Suprapubic skin (tissue), 4 donors: ENCODE results near the gene NLRP1. TPM values are rescaled to one million over a fixed set of nuclear protein-coding genes. Genes with fewer than 3 reads are reported as not detected.

ENCODE experiments used
- DNase-seq, 2 donors: peaks; one replicate each; pipeline ENCODE4 v3.0.0-alpha.2; 2019; ENCODE audit warnings: low spot score in 2 of 2
- H3K27ac ChIP-seq: fragments of 200-600 bp; sonication (generic); one replicate; pipeline ENCODE4 v1.5.1; 2019
- H3K27me3 ChIP-seq: fragments of 200-600 bp; sonication (generic); one replicate; pipeline ENCODE4 v1.5.1; 2019
- H3K36me3 ChIP-seq: fragments of 200-600 bp; sonication (generic); one replicate; pipeline ENCODE4 v1.5.1; 2019
- H3K4me1 ChIP-seq: fragments of 200-600 bp; sonication (generic); one replicate; pipeline ENCODE4 v1.5.1; 2019
- H3K4me3 ChIP-seq: fragments of 200-600 bp; sonication (generic); one replicate; pipeline ENCODE4 v1.5.1; 2019; ENCODE audit warnings: mild to moderate bottlenecking
- H3K9me3 ChIP-seq: fragments of 200-600 bp; sonication (generic); one replicate; pipeline ENCODE4 v1.5.1; 2019
- EP300 ChIP-seq: sonication (generic); formaldehyde crosslinking; IDR thresholded peaks from one replicate; pipeline ENCODE4 v1.6.1; 2017; ENCODE audit warnings: antibody characterized with exemption
- POLR2A ChIP-seq, 2 donors: fragments of 450-650 bp; IDR thresholded peaks; one replicate each; pipeline ENCODE4 v1.6.1; 2017; ENCODE audit warnings: antibody characterized with exemption in 2 of 2, mild to moderate bottlenecking in 2 of 2, moderate library complexity in 2 of 2
- POLR2AphosphoS5 ChIP-seq, 3 donors: sonication (generic); formaldehyde crosslinking; IDR thresholded peaks; one replicate each; pipeline ENCODE4 v1.6.1; 2017; ENCODE audit warnings: antibody characterized with exemption in 3 of 3
- WGBS: methylation state at CpG from one replicate; pipeline ENCODE4 v1.1.5; 2018; 5-methylcytosine and 5-hydroxymethylcytosine counted together
- total RNA-seq, 4 donors: library from RNA; depleted of rRNA; stranded (reverse); fragments of >200 nt; gene quantifications; one replicate each; pipeline ENCODE4 v1.1.0, GENCODE V29; 2016
- TF ChIP-seq, protein P1 (sequence below), 2 donors: fragments of 200-600 bp in 1 of 2; fragments of 450-650 bp in 1 of 2; sonication (generic) in 1 of 2; IDR thresholded peaks; one replicate each; pipeline ENCODE4 v1.5.1; 2016 to 2019; ENCODE audit warnings: antibody characterized with exemption in 2 of 2, mild to moderate bottlenecking in 1 of 2, moderate library complexity in 1 of 2

NLRP1 gene
- total RNA-seq, 4 donors from 2014 or later: 66.9 to 279 (median 95.8) TPM

DNA sequence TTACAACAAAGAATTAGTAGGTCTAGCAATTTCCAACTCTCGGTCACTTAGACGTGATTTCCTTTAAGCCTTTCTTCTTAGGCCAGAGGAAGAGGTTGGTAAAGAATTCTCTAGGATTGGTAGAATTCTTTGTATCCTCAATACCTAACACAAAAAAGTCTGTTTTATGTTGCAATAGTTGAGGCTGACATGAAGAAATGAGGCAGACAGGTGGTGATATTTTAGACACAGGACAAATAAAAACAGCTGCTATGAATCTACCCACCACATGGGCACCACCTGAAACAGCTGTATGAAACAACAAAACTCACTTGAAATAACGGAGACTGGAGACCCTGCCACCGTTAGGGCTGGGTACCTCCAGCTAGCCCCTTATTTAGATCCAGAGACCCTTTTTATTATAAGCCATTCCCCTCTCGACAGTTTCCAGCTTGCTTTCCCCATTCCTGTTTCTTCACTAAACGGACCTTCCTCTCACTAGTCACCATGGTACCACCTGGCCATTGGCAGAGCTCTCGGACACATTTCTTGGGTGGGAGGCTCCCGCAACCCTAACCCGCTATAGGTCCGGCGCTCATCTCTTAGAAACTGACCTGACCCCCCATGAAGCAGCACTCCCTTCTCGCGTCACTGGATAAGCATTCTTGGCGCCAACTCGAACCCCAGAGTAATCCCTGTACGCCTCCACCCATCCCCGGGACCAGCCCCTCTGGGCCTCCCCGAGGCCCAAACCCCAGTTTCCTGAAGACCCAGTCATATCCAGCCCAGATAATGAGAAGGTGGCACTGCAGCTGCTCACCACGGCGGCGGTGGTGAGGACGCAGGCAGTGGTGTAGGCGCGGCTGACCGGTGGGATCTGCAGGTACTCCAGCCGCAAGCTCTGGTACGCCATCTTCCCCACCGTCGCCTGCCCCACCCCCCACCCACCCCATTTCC is 98.8 kb downstream of the NLRP1 start, which contains the start of gene DERL2:
Gene DERL2, minus strand, starts transcription at position 909 of the 936 bp plus-strand sequence. Its CDS starts 17 bp downstream, at position 892.
- 6% methylated on average over 29 of the region's 29 CpGs for WGBS
- peaks cover 26% of the 10 kb centered on the region for H3K4me1 ChIP-seq
- H3K27ac ChIP-seq: peak within 1 kb of the TSS; percentile 98
- no peaks in the 10 kb centered on the region for H3K27me3 ChIP-seq
- H3K9me3 ChIP-seq: no peaks in the 10 kb centered on the region
- peak in 1 of 2 donors; percentile 54 for TF ChIP-seq POLR2A (IDR thresholded peaks at IDR 0.05)
- no peak for TF ChIP-seq POLR2AphosphoS5 (IDR thresholded peaks at IDR 0.05)
- peaks cover 32% of the 10 kb centered on the region for H3K36me3 ChIP-seq
- H3K4me3 ChIP-seq: peak within 1 kb of the TSS; percentile 92
- DNase-seq: no peak

DNA sequence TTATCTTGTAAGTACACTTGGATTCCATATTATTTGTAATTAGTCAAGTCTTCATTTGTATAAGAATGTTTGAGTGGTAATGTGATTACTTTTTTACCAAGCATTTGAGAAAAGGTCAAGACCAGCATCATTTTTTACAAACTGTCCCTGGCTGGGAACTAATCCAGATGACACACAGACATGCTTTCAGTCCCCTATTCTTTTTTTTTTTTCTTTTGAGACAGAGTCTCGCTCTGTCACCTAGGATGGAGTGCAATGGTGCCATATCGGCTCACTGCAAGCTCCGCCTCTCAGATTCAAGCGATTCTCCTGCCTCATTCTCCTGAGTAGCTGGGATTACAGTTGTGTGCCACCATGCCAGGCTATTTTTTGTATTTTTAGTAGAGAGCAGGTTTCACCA is 102.9 kb downstream of the NLRP1 start:
- peaks cover 58% of the 10 kb centered on the region for H3K36me3 ChIP-seq
- DNase-seq: no peak
- H3K4me1 ChIP-seq: peaks cover 12% of the 10 kb centered on the region
- TF ChIP-seq, protein P1, sequence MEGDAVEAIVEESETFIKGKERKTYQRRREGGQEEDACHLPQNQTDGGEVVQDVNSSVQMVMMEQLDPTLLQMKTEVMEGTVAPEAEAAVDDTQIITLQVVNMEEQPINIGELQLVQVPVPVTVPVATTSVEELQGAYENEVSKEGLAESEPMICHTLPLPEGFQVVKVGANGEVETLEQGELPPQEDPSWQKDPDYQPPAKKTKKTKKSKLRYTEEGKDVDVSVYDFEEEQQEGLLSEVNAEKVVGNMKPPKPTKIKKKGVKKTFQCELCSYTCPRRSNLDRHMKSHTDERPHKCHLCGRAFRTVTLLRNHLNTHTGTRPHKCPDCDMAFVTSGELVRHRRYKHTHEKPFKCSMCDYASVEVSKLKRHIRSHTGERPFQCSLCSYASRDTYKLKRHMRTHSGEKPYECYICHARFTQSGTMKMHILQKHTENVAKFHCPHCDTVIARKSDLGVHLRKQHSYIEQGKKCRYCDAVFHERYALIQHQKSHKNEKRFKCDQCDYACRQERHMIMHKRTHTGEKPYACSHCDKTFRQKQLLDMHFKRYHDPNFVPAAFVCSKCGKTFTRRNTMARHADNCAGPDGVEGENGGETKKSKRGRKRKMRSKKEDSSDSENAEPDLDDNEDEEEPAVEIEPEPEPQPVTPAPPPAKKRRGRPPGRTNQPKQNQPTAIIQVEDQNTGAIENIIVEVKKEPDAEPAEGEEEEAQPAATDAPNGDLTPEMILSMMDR (IDR thresholded peaks at IDR 0.05): no peak
- H3K27me3 ChIP-seq: no peaks in the 10 kb centered on the region
- H3K27ac ChIP-seq: no peak overlapping the region
- WGBS: 93% methylated on average over 4 of the region's 4 CpGs
- no peak overlapping the region for H3K4me3 ChIP-seq
- H3K9me3 ChIP-seq: no peaks in the 10 kb centered on the region

DNA sequence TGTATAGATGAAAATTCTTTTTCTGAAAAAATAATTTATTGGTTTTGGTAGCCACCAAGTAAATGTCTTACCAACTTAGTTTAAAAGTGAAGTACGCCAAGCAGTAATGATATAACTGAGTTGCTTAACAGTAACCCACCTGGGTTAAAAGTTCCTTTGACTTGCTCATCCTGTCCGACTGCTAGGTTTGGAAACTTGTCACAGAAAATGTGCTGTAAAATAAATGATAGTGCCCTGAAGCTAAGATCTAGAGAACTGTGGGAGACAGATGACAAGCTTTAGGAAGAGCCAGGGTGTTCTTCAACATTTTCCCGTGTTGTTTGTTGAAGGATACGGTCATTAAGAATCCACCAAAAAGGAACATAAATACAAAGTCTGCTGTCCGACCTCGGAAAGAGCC is 103.3 kb downstream of the NLRP1 start:
- peaks cover 63% of the 10 kb centered on the region for H3K36me3 ChIP-seq
- no peak overlapping the region for H3K4me3 ChIP-seq
- H3K4me1 ChIP-seq: peaks cover 12% of the 10 kb centered on the region
- H3K27me3 ChIP-seq: no peaks in the 10 kb centered on the region
- H3K27ac ChIP-seq: no peak overlapping the region
- DNase-seq: no peak
- no peaks in the 10 kb centered on the region for H3K9me3 ChIP-seq
- 62% methylated on average over 6 of the region's 6 CpGs for WGBS
- TF ChIP-seq EP300 (no peak), POLR2A (IDR thresholded peaks at IDR 0.05) (no peak), POLR2AphosphoS5 (IDR thresholded peaks at IDR 0.05) (no peak)
- TF ChIP-seq, protein P1 (IDR thresholded peaks at IDR 0.05): no peak

DNA sequence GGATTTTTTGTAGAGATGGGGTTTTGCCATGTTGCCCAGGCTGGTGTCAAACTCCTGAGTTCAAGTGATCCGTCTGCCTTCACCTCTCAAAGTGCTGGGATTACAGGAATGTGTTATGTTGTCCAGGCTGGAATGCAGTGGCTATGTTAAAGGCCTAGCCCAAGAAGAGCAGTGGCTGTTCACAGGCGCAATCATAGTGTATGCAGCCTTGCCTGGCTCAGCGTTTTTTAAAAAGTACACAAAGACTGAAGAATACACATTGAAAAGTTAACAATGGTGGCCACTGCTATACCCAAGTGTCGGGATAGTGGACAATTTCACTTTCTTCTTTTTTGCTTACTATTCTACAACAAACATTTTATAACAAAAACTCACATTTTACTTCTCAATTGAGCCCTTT is 105.3 kb downstream of the NLRP1 start:
- no peak overlapping the region for H3K4me3 ChIP-seq
- no peaks in the 10 kb centered on the region for H3K4me1 ChIP-seq
- 90% methylated on average over 4 of the region's 4 CpGs for WGBS
- no peak for DNase-seq
- H3K9me3 ChIP-seq: no peaks in the 10 kb centered on the region
- TF ChIP-seq POLR2AphosphoS5 (IDR thresholded peaks at IDR 0.05) (no peak), EP300 (no peak)
- H3K27ac ChIP-seq: no peak overlapping the region
- H3K36me3 ChIP-seq: peaks cover 80% of the 10 kb centered on the region
- H3K27me3 ChIP-seq: no peaks in the 10 kb centered on the region

DNA sequence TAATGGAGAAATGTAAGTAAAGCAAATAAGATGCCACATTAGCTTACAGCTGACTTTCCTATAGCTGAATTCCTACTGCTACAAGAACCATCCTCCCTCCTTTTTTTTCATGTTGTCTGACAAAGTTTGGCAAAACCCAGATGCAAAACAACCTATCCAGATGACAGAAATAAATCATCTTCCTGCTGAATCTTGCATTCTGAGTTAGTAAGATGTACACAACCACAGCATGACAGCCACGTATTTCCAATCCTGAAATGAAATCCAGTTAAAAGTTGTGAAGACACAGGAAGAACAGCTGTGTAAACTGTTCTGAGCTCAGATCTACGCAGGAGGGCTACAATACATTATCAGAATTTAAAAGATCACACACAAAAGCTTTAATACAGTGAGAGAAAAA is 110.4 kb downstream of the NLRP1 start:
- H3K4me1 ChIP-seq: peaks cover 5% of the 10 kb centered on the region
- no peaks in the 10 kb centered on the region for H3K9me3 ChIP-seq
- TF ChIP-seq, protein P1 (IDR thresholded peaks at IDR 0.05): no peak
- TF ChIP-seq POLR2AphosphoS5 (IDR thresholded peaks at IDR 0.05) (no peak), EP300 (no peak), POLR2A (IDR thresholded peaks at IDR 0.05) (no peak)
- 86% methylated on average over 2 of the region's 2 CpGs for WGBS
- no peak overlapping the region for H3K27ac ChIP-seq
- H3K36me3 ChIP-seq: peaks cover 61% of the 10 kb centered on the region
- no peaks in the 10 kb centered on the region for H3K27me3 ChIP-seq
- no peak overlapping the region for H3K4me3 ChIP-seq
- no peak for DNase-seq

DNA sequence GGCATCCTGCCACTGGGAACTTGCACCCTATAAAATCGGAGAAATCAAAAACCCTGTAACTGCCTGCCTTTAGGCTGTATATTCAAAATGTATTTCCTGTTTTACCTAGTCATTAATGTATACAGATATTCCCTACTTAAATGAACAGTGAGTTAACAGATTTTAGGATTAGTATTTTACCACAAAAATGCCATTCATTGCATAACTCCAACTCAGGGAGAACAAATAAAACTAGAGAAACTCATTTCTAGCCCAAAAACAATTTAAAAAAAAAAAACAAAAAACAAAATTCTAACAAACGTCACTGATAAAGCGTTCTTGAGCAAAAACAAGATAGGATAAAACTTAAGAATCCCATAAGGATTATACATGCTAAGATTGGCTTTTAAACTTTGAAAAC is 111.8 kb downstream of the NLRP1 start:
- no peak for DNase-seq
- no peak overlapping the region for H3K4me3 ChIP-seq
- H3K4me1 ChIP-seq: peaks cover 12% of the 10 kb centered on the region
- H3K36me3 ChIP-seq: peaks cover 47% of the 10 kb centered on the region
- TF ChIP-seq POLR2A (IDR thresholded peaks at IDR 0.05) (no peak), POLR2AphosphoS5 (IDR thresholded peaks at IDR 0.05) (no peak), EP300 (no peak)
- TF ChIP-seq, protein P1 (IDR thresholded peaks at IDR 0.05): no peak
- H3K27ac ChIP-seq: no peak overlapping the region
- 78% methylated on average over 3 of the region's 3 CpGs for WGBS
- H3K9me3 ChIP-seq: no peaks in the 10 kb centered on the region
- no peaks in the 10 kb centered on the region for H3K27me3 ChIP-seq
